Epithelial cell of esophagus (primary cell): ENCODE results near the gene ARSJ.

Source experiments
- DNase-seq: peaks from one replicate; pipeline ENCODE4 v3.0.0; 2010; ENCODE audit warnings: low read depth
- H3K4me3 ChIP-seq: 2 replicates; pipeline ENCODE4 v1.5.1; 2011; ENCODE audit warnings: mild to moderate bottlenecking, low read length, control low read depth
- TF ChIP-seq, protein P1 (sequence below): IDR thresholded peaks from 2 replicates; pipeline ENCODE4 v1.5.1; 2011; ENCODE audit warnings: low read depth, mild to moderate bottlenecking, low read length, control low read depth, inconsistent platforms; ENCODE audit not compliant: insufficient read depth; ENCODE audit errors: missing control alignments

The ARSJ gene

DNA sequence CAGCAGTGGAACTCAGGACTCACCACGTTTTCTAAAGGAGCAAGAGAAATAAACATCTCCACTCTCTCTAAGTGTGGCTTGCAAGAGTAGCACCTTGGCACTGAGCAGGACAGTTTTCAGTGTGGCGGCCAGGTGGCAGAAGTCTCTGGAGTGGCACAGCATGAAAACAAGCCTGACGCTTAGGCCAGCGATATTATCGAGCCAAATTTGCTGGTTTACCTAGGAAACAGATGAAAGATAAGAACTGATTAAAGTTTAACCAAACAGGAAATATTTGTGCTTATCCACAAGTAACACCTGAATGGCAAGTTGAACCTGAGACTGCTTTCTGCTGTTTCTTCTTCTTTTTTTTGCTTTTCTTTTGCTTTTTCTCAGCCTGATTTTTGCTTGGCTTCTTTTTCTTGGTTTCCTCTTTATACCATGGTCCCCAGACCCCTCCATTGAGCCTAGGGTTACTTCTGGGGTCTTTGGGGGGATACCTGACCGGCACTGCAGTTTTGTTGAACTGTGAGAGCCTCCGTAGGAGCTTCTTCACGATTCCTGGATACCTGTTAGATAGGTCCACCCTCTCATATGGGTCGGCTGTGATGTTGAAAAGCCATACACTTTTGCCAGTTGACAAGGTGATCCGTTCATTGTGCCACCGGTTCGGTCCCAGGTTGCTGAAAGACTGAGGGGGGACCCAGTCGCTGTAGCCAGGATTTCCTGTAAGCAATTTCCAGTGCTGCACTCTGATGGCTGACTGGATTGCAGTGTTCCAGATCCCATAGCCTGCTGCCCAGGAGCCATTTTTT is 77.3 kb downstream of the ARSJ start:
- peak; percentile 14 for DNase-seq
- TF ChIP-seq, protein P1, sequence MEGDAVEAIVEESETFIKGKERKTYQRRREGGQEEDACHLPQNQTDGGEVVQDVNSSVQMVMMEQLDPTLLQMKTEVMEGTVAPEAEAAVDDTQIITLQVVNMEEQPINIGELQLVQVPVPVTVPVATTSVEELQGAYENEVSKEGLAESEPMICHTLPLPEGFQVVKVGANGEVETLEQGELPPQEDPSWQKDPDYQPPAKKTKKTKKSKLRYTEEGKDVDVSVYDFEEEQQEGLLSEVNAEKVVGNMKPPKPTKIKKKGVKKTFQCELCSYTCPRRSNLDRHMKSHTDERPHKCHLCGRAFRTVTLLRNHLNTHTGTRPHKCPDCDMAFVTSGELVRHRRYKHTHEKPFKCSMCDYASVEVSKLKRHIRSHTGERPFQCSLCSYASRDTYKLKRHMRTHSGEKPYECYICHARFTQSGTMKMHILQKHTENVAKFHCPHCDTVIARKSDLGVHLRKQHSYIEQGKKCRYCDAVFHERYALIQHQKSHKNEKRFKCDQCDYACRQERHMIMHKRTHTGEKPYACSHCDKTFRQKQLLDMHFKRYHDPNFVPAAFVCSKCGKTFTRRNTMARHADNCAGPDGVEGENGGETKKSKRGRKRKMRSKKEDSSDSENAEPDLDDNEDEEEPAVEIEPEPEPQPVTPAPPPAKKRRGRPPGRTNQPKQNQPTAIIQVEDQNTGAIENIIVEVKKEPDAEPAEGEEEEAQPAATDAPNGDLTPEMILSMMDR, result peak; percentile 47
- no peak overlapping the region for H3K4me3 ChIP-seq

DNA sequence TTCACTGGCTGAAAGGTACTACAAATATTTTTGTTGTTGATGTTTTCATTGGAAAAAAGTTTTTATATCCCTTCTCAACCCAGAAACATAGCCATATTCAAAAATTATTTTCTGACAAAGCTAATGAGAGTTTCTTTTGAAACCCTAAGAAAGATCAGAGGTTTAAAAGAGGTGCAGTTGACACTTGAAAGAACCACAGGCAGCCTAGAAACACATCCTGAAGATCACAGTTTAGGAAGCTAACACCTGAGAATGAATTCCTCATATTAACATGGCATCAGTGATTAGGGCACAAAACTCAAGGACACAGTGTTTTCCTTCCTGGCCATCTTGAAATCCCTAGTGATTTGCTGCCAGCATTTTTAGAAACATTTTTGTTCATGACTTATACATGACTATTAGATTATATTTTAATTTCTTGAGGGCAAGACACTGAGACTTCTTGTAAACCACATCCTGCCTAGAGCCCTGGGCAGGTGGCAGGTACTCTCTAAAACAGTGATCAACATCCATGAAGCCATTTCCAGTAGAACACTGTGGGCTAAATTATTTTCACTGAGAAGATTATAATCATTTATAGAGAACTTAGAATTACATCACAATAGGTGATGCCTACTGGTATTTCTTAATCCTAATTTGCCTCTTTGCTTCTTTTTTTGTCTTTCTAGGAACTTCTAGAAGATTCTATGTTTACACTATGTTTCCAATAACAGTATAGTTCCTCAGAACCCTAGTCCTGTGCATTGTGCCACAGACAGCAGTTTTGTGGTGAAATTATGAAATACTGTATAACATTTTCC is 80.0 kb downstream of the ARSJ start:
- H3K4me3 ChIP-seq, result no peak overlapping the region
- no peak for DNase-seq

DNA sequence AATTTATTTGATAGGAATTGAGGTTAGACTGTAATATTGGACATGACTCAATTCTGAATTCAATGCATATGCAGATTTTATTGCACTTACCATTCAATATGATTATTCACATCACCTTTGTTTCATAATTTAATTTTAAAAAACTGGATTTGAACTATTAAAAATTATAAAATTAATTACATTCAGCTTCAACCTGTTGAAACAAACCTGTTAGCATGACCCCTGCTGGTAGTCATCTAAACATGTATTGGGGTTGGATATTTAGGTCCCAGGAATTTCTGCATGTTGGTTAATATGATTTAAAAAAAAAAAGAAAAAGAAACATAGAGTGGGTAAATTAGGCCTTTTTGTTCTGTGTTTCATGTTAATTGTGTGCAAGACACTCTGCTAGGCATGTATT is 85.9 kb downstream of the ARSJ start:
- H3K4me3 ChIP-seq, result no peak overlapping the region
- DNase-seq, result peak; percentile 47
- TF ChIP-seq, protein P1, result peak; percentile 41

More for the DNA sequence above, 80.0 kb downstream of the ARSJ start:
- TF ChIP-seq, protein P1, result no peak

DNA sequence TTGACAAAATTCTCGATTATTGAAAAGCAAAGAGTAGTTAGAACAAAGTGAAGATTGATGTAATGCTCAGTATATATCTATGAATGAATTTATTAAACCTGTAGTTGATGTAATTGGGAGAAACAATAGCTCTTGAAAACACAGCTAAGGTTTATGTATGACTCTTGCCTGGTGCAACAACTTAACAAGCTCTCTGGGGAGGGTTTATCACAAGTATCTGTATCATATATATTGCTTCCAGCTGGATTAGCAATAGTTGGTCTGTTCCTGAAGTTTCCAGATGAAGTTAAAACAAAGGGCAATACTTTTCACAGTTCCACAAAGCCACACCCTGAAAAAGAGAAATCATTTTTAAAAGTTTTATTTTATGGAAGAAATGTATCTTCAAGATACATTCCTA is 91.4 kb downstream of the ARSJ start:
- TF ChIP-seq, protein P1, result no peak
- H3K4me3 ChIP-seq, result no peak overlapping the region
- DNase-seq, result no peak

DNA sequence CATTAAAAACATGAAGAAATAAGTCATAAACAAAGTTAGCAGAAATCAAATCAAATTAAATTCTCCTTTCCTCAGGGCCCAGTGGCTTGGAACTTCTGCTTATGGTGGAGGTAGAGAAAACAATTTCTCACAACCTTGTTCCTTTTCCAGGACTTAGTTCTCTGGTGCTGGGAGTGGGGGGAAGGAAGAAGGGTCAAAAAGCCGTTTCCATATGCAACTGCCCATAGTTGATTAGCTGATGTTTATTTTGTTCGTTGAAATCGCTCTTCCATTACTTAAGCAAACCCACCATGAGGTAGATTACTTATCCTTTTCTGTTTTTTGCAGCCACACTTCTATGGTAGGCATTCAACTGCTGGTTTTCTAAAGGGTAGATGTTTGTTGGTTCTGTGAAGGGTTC is 94.2 kb downstream of the ARSJ start:
- no peak overlapping the region for H3K4me3 ChIP-seq
- TF ChIP-seq, protein P1, result no peak
- no peak for DNase-seq

DNA sequence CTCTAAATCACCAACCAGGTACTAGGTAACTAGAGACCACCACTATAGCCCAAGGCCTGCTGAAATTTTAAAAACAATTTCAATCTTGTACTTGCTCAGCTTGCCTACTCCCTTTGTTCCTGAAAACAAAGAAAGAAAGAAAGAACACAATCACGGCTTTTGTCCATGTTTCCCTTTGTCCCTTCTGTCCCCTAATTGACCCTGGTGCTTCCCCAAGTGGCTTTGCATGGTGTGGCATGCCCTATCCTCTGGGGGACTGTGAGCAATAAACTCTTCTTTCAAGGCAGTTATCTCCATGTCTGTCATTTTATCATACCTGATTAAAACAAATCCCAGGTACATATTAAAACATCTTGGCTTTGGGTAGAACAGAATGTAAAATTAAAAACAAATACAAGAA is 94.8 kb downstream of the ARSJ start:
- DNase-seq, result no peak
- TF ChIP-seq, protein P1, result no peak
- no peak overlapping the region for H3K4me3 ChIP-seq
